Measurements from ENCODE around the gene SLC16A2.

The SLC16A2 gene

GRCh38 chrX:74500555-74500954 lies 79.3 kb downstream of the SLC16A2 start:
- no peak for TF ChIP-seq CTCF (IDR thresholded peaks at IDR 0.05)
- DNase-seq (ENCODE audit: low spot score): no peak
- no peak overlapping the region for H3K4me3 ChIP-seq
- H3K27ac ChIP-seq: no peak overlapping the region

GRCh38 chrX:74505437-74505836 lies 84.1 kb downstream of the SLC16A2 start:
- Histone ChIP-seq H3K4me3 (no peak overlapping the region), H3K27ac (no peak overlapping the region)
- no peak for DNase-seq (ENCODE audit: low spot score)
- no peak for TF ChIP-seq CTCF (IDR thresholded peaks at IDR 0.05)

GRCh38 chrX:74506317-74507115 lies 85.2 kb downstream of the SLC16A2 start:
- Histone ChIP-seq H3K27ac (no peak overlapping the region), H3K4me3 (no peak overlapping the region)
- no peak for DNase-seq (ENCODE audit: low spot score)
- no peak for TF ChIP-seq CTCF (IDR thresholded peaks at IDR 0.05)

- no peak overlapping the region for H3K4me3 ChIP-seq
- no peak overlapping the region for H3K27ac ChIP-seq
- DNase-seq (ENCODE audit: low spot score): no peak
- no peak for TF ChIP-seq CTCF (IDR thresholded peaks at IDR 0.05)
Observed at GRCh38 chrX:74507191-74507590, 85.9 kb downstream of the SLC16A2 start.

GRCh38 chrX:74509989-74510388 lies 88.7 kb downstream of the SLC16A2 start:
- Histone ChIP-seq H3K4me3 (no peak overlapping the region), H3K27ac (no peak overlapping the region)
- TF ChIP-seq CTCF (IDR thresholded peaks at IDR 0.05): no peak
- no peak for DNase-seq (ENCODE audit: low spot score)

GRCh38 chrX:74510401-74510800 lies 89.1 kb downstream of the SLC16A2 start:
- DNase-seq (ENCODE audit: low spot score): no peak
- Histone ChIP-seq H3K27ac (no peak overlapping the region), H3K4me3 (no peak overlapping the region)
- TF ChIP-seq CTCF (IDR thresholded peaks at IDR 0.05): no peak

GRCh38 chrX:74511704-74512103 lies 90.4 kb downstream of the SLC16A2 start:
- no peak for TF ChIP-seq CTCF (IDR thresholded peaks at IDR 0.05)
- H3K4me3 ChIP-seq: no peak overlapping the region
- DNase-seq (ENCODE audit: low spot score): no peak

More at GRCh38 chrX:74511704-74512103, 90.4 kb downstream of the SLC16A2 start:
- no peak overlapping the region for H3K27ac ChIP-seq

Measured in coronary artery (tissue), 2 donors.